ENCODE data around the gene TGFB1I1.
"Not testable (repeated sequence)": the region's sequence is repeated elsewhere in the genome, so short reads cannot be mapped to it uniquely, and the experiment has no call there.

Gene TGFB1I1

GRCh38 chr16:31438414-31438813 is 33.5 kb upstream of the TGFB1I1 start:
- in situ Hi-C loops (cut with HindIII; ENCODE audit: low pct_unique_long_range_greater_than_20kb, low sequenced_read_pairs), result no loop called here
- TF ChIP-seq JUND (IDR thresholded peaks at IDR 0.05; ENCODE audit: low read depth), result no peak
- DNase-seq (ENCODE audit: low read depth in 1 of 2, low spot score in 1 of 2), result no peak

- DNase-seq (ENCODE audit: low read depth in 1 of 2, low spot score in 1 of 2); in situ Hi-C loops (cut with HindIII; ENCODE audit: low pct_unique_long_range_greater_than_20kb, low sequenced_read_pairs): not testable (repeated sequence)
These were observed 32.9 kb upstream of the TGFB1I1 start for GRCh38 chr16:31439023-31439422.

- no peak for TF ChIP-seq JUND (IDR thresholded peaks at IDR 0.05; ENCODE audit: low read depth)
- in situ Hi-C loops (cut with HindIII; ENCODE audit: low pct_unique_long_range_greater_than_20kb, low sequenced_read_pairs), result no loop called here
- DNase-seq (ENCODE audit: low read depth in 1 of 2, low spot score in 1 of 2), result no peak
These were observed 32.4 kb upstream of the TGFB1I1 start for GRCh38 chr16:31439519-31439918.

- in situ Hi-C loops (cut with HindIII; ENCODE audit: low pct_unique_long_range_greater_than_20kb, low sequenced_read_pairs), result no loop called here
These were observed 31.3 kb upstream of the TGFB1I1 start for GRCh38 chr16:31440516-31441184.

DNA sequence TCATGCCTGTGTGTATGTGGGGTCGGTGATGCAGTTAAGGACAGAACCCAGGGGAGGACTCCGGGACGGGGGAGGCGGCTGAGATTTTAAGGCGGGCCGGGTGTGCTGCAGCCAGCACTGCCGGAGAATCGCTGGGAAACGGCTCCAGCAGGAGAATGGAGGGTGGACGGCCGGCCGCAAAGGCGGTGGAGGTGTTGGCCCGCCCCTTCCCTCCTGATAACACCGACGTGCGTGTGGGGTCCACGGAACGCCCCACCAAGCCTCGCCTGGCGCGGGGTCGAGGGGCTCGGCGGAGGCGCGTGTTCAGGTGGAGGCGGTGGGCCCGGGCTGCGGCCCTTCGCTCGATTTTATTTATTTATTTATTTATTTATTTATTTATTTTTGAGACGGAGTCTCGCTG is 30.0 kb upstream of the TGFB1I1 start:
- DNase-seq (ENCODE audit: low read depth in 1 of 2, low spot score in 1 of 2), result no peak
- no peak for TF ChIP-seq JUND (IDR thresholded peaks at IDR 0.05; ENCODE audit: low read depth)
- in situ Hi-C loops (cut with HindIII; ENCODE audit: low pct_unique_long_range_greater_than_20kb, low sequenced_read_pairs), result no loop called here

More at GRCh38 chr16:31440516-31441184, 31.3 kb upstream of the TGFB1I1 start:
- no peak for DNase-seq (ENCODE audit: low read depth in 1 of 2, low spot score in 1 of 2)
- no peak for TF ChIP-seq JUND (IDR thresholded peaks at IDR 0.05; ENCODE audit: low read depth)

GRCh38 chr16:31445931-31446330 is 26.0 kb upstream of the TGFB1I1 start:
- DNase-seq (ENCODE audit: low read depth in 1 of 2, low spot score in 1 of 2); in situ Hi-C loops (cut with HindIII; ENCODE audit: low pct_unique_long_range_greater_than_20kb, low sequenced_read_pairs): not testable (repeated sequence)

DNA sequence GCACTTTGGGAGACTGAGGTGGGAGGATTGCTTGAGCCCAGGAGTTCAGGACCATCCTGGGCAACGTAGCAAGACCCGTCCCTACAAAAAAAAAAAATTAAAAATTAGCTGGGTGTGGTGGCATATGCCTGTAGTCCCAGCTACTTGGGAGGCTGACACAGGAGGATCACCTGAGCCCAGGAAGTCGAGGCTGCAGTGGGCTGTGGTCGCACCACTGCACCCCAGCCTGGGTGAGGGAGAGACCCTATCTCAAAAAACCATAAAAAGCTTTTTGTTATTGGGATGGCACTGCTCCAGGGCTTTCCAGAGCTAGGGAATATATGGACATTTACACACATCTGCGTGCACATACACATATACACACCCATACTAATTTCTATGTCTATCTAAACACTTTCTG is 20.8 kb upstream of the TGFB1I1 start:
- in situ Hi-C loops (cut with HindIII; ENCODE audit: low pct_unique_long_range_greater_than_20kb, low sequenced_read_pairs), result no loop called here
- TF ChIP-seq JUND (IDR thresholded peaks at IDR 0.05; ENCODE audit: low read depth), result no peak
- no peak for DNase-seq (ENCODE audit: low read depth in 1 of 2, low spot score in 1 of 2)

DNA sequence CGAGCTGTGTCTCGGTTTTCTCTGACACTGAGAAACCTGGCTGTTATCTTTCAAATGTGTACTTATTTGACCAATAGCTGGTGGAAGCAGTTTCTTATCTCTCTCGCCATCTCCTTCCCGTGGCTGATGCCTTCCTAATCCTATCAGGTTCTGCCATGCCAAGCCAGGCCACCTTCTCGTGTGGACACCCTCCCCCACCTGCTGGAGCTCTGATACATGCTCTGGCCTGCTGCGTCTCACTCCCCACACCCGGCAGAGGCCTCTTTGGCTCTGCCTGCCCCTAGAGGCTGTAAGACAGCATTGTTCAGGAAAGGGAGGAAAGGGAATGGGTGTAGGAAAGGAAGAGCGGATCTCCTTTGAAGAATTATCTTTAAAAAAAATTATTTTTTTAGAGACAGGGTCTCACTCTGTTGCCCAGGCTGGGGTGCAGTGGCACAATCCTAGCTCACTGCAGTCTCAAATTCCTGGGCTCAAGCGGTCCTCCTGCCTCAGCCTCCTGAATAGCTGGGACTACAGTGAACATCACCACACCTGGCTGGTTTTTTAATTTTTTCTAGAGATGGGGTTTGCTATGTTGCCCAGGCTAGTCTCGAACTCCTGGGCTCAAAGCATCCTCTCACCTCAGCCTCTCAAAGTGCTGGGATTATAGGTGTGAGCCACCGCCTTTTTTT is 20.1 kb upstream of the TGFB1I1 start:
- in situ Hi-C loops (cut with HindIII; ENCODE audit: low pct_unique_long_range_greater_than_20kb, low sequenced_read_pairs), result no loop called here
- no peak for TF ChIP-seq JUND (IDR thresholded peaks at IDR 0.05; ENCODE audit: low read depth)
- DNase-seq (ENCODE audit: low read depth in 1 of 2, low spot score in 1 of 2), result peak; percentile 70 to 84

GRCh38 chr16:31452631-31453106 is 19.3 kb upstream of the TGFB1I1 start:
- no peak for DNase-seq (ENCODE audit: low read depth in 1 of 2, low spot score in 1 of 2)
- in situ Hi-C loops (cut with HindIII; ENCODE audit: low pct_unique_long_range_greater_than_20kb, low sequenced_read_pairs), result no loop called here
- TF ChIP-seq JUND (IDR thresholded peaks at IDR 0.05; ENCODE audit: low read depth), result no peak

- peak in 1 of 2 experiments; percentile 37 for DNase-seq (ENCODE audit: low read depth in 1 of 2, low spot score in 1 of 2)
- in situ Hi-C loops (cut with HindIII; ENCODE audit: low pct_unique_long_range_greater_than_20kb, low sequenced_read_pairs), result no loop called here
- TF ChIP-seq JUND (IDR thresholded peaks at IDR 0.05; ENCODE audit: low read depth), result no peak
These were observed 18.4 kb upstream of the TGFB1I1 start for GRCh38 chr16:31453255-31454204.

- in situ Hi-C loops (cut with HindIII; ENCODE audit: low pct_unique_long_range_greater_than_20kb, low sequenced_read_pairs), result no loop called here
These were observed 16.2 kb upstream of the TGFB1I1 start for GRCh38 chr16:31455601-31456314.

DNA sequence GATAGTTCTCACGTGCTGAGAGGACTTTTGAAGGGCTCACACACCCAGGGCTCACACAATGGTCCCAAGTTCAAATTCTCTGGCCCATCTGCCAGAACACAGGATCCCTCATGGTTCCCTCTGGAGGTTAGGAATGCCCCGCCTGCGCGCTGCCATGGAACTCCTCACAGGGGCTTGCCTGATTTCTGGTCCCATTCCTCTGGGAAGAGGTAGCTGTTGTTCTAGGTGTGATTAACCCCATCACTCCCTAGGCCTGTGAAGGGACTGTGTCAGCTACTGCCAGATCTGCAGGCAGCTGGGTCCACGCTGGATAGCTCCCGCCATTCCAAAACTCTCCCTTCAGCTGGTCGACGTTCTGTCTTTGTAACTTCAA is 15.0 kb upstream of the TGFB1I1 start:
- no peak for DNase-seq (ENCODE audit: low read depth in 1 of 2, low spot score in 1 of 2)
- in situ Hi-C loops (cut with HindIII; ENCODE audit: low pct_unique_long_range_greater_than_20kb, low sequenced_read_pairs), result no loop called here
- no peak for TF ChIP-seq JUND (IDR thresholded peaks at IDR 0.05; ENCODE audit: low read depth)

More at GRCh38 chr16:31455601-31456314, 16.2 kb upstream of the TGFB1I1 start:
- DNase-seq (ENCODE audit: low read depth in 1 of 2, low spot score in 1 of 2), result peak in 1 of 2 experiments; percentile 35
- TF ChIP-seq JUND (IDR thresholded peaks at IDR 0.05; ENCODE audit: low read depth), result no peak
